ENCODE data around the gene ZP1.

Gene ZP1

GRCh38 chr11:60849641-60850520 lies 17.5 kb upstream of the ZP1 start:
- no peak for ATAC-seq (replicated peaks; ENCODE audit: extremely low read depth, poor library complexity, severe bottlenecking)
- H3K27ac Mint-ChIP-seq (ENCODE audit: low read depth) = no peak overlapping the region
- peaks cover 22% of the 10 kb centered on the region for H3K36me3 Mint-ChIP-seq (ENCODE audit: insufficient read depth)
- peaks cover 12% of the 10 kb centered on the region for H3K4me1 Mint-ChIP-seq
- no peaks in the 10 kb centered on the region for H3K9me3 Mint-ChIP-seq
- H3K4me3 Mint-ChIP-seq = no peak overlapping the region
- no peaks in the 10 kb centered on the region for H3K27me3 Mint-ChIP-seq
- DNase-seq (ENCODE audit: low spot score in 2 of 2) = no peak

GRCh38 chr11:60851327-60852104 lies 15.8 kb upstream of the ZP1 start:
- DNase-seq (ENCODE audit: low spot score in 2 of 2) = no peak
- Mint-ChIP-seq H3K4me1 (peaks cover 4% of the 10 kb centered on the region), H3K9me3 (no peaks in the 10 kb centered on the region), H3K27ac (ENCODE audit: low read depth) (no peak overlapping the region), H3K36me3 (ENCODE audit: insufficient read depth) (peaks cover 18% of the 10 kb centered on the region), H3K27me3 (no peaks in the 10 kb centered on the region), H3K4me3 (no peak overlapping the region)
- ATAC-seq (replicated peaks; ENCODE audit: extremely low read depth, poor library complexity, severe bottlenecking) = no peak

- peaks cover 4% of the 10 kb centered on the region for H3K4me1 Mint-ChIP-seq
- no peak overlapping the region for H3K4me3 Mint-ChIP-seq
- peaks cover 16% of the 10 kb centered on the region for H3K36me3 Mint-ChIP-seq (ENCODE audit: insufficient read depth)
- no peaks in the 10 kb centered on the region for H3K27me3 Mint-ChIP-seq
- ATAC-seq (replicated peaks; ENCODE audit: extremely low read depth, poor library complexity, severe bottlenecking) (no peak), DNase-seq (ENCODE audit: low spot score in 2 of 2) (no peak)
- H3K9me3 Mint-ChIP-seq = no peaks in the 10 kb centered on the region
- no peak overlapping the region for H3K27ac Mint-ChIP-seq (ENCODE audit: low read depth)
Observed at GRCh38 chr11:60852117-60852981, 15.0 kb upstream of the ZP1 start.

- no peak for DNase-seq (ENCODE audit: low spot score in 2 of 2)
- no peaks in the 10 kb centered on the region for H3K9me3 Mint-ChIP-seq
- no peak overlapping the region for H3K4me3 Mint-ChIP-seq
- H3K27me3 Mint-ChIP-seq = no peaks in the 10 kb centered on the region
- ATAC-seq (replicated peaks; ENCODE audit: extremely low read depth, poor library complexity, severe bottlenecking) = no peak
- H3K4me1 Mint-ChIP-seq = peaks cover 6% of the 10 kb centered on the region
- peaks cover 10% of the 10 kb centered on the region for H3K36me3 Mint-ChIP-seq (ENCODE audit: insufficient read depth)
- H3K27ac Mint-ChIP-seq (ENCODE audit: low read depth) = no peak overlapping the region
Observed at GRCh38 chr11:60852982-60853950, 14.1 kb upstream of the ZP1 start.

GRCh38 chr11:60854140-60854846 lies 13.0 kb upstream of the ZP1 start:
- Mint-ChIP-seq H3K36me3 (ENCODE audit: insufficient read depth) (peaks cover 5% of the 10 kb centered on the region), H3K27ac (ENCODE audit: low read depth) (no peak overlapping the region), H3K9me3 (no peaks in the 10 kb centered on the region), H3K4me1 (peaks cover 16% of the 10 kb centered on the region), H3K4me3 (no peak overlapping the region), H3K27me3 (no peaks in the 10 kb centered on the region)
- DNase-seq (ENCODE audit: low spot score in 2 of 2) (no peak), ATAC-seq (replicated peaks; ENCODE audit: extremely low read depth, poor library complexity, severe bottlenecking) (no peak)

- Mint-ChIP-seq H3K27ac (ENCODE audit: low read depth) (no peak overlapping the region), H3K4me1 (peaks cover 18% of the 10 kb centered on the region), H3K27me3 (no peaks in the 10 kb centered on the region), H3K36me3 (ENCODE audit: insufficient read depth) (peaks cover 4% of the 10 kb centered on the region), H3K4me3 (peak overlapping the region; percentile 54), H3K9me3 (no peaks in the 10 kb centered on the region)
- DNase-seq (ENCODE audit: low spot score in 2 of 2) (no peak), ATAC-seq (replicated peaks; ENCODE audit: extremely low read depth, poor library complexity, severe bottlenecking) (no peak)
Observed at GRCh38 chr11:60854847-60855725, 12.3 kb upstream of the ZP1 start.

- H3K9me3 Mint-ChIP-seq = no peaks in the 10 kb centered on the region
- H3K4me1 Mint-ChIP-seq = peaks cover 13% of the 10 kb centered on the region
- ATAC-seq (replicated peaks; ENCODE audit: extremely low read depth, poor library complexity, severe bottlenecking) = peak; percentile 32
- H3K36me3 Mint-ChIP-seq (ENCODE audit: insufficient read depth) = peaks cover 2% of the 10 kb centered on the region
- no peak for DNase-seq (ENCODE audit: low spot score in 2 of 2)
- peak within 1 kb of the TSS; percentile 54 for H3K4me3 Mint-ChIP-seq
- H3K27ac Mint-ChIP-seq (ENCODE audit: low read depth) = no peak within 1 kb of the TSS
- no peaks in the 10 kb centered on the region for H3K27me3 Mint-ChIP-seq
Observed at GRCh38 chr11:60855726-60856633, 11.4 kb upstream of the ZP1 start, which contains the start of gene PTGDR2. TSS of gene PTGDR2 (minus strand) at chr11:60855950. CDS start at chr11:60853722, 2,228 bp downstream.

GRCh38 chr11:60857378-60858232 lies 9.7 kb upstream of the ZP1 start:
- Mint-ChIP-seq H3K36me3 (ENCODE audit: insufficient read depth) (no peaks in the 10 kb centered on the region), H3K27ac (ENCODE audit: low read depth) (no peak overlapping the region), H3K9me3 (no peaks in the 10 kb centered on the region), H3K27me3 (no peaks in the 10 kb centered on the region), H3K4me3 (no peak overlapping the region), H3K4me1 (peaks cover 13% of the 10 kb centered on the region)
- ATAC-seq (replicated peaks; ENCODE audit: extremely low read depth, poor library complexity, severe bottlenecking) (no peak), DNase-seq (ENCODE audit: low spot score in 2 of 2) (no peak)

GRCh38 chr11:60858236-60858635 lies 9.1 kb upstream of the ZP1 start:
- no peaks in the 10 kb centered on the region for H3K9me3 Mint-ChIP-seq
- H3K36me3 Mint-ChIP-seq (ENCODE audit: insufficient read depth) = no peaks in the 10 kb centered on the region
- peaks cover 13% of the 10 kb centered on the region for H3K4me1 Mint-ChIP-seq
- H3K4me3 Mint-ChIP-seq = no peak overlapping the region
- H3K27ac Mint-ChIP-seq (ENCODE audit: low read depth) = no peak overlapping the region
- ATAC-seq (replicated peaks; ENCODE audit: extremely low read depth, poor library complexity, severe bottlenecking) (no peak), DNase-seq (ENCODE audit: low spot score in 2 of 2) (no peak)
- H3K27me3 Mint-ChIP-seq = no peaks in the 10 kb centered on the region
